GM21825 (cell line): Measurements from ENCODE around the gene PTPRC.

Experiments used
- ATAC-seq: cut with Tn5 transposase; IDR thresholded peaks from one replicate; pipeline ENCODE4 v1.9.1; 2021; ENCODE audit warnings: mild to moderate bottlenecking, moderate library complexity; ENCODE audit not compliant: unreplicated experiment

PTPRC gene

GRCh38 chr1:198643808-198644207 is 5.0 kb downstream of the PTPRC start:
- ATAC-seq, result no peak

GRCh38 chr1:198647055-198647454 is 8.2 kb downstream of the PTPRC start:
- no peak for ATAC-seq

GRCh38 chr1:198648592-198648991 is 9.8 kb downstream of the PTPRC start:
- no peak for ATAC-seq

- ATAC-seq, result peak; percentile 6
Measured at GRCh38 chr1:198649232-198649967, 10.6 kb downstream of the PTPRC start.

- peak; percentile 44 for ATAC-seq
Measured at GRCh38 chr1:198649968-198650338, 11.1 kb downstream of the PTPRC start.

GRCh38 chr1:198650506-198650905 is 11.7 kb downstream of the PTPRC start:
- ATAC-seq, result no peak

GRCh38 chr1:198651650-198652400 is 13.0 kb downstream of the PTPRC start:
- ATAC-seq, result peak; percentile 40

- ATAC-seq, result no peak
Measured at GRCh38 chr1:198653808-198654413, 15.1 kb downstream of the PTPRC start.

- no peak for ATAC-seq
Measured at GRCh38 chr1:198655459-198656121, 16.8 kb downstream of the PTPRC start.

- peak; percentile 35 for ATAC-seq
Measured at GRCh38 chr1:198656500-198656932, 17.7 kb downstream of the PTPRC start.

- ATAC-seq, result peak; percentile 37
Measured at GRCh38 chr1:198657550-198658064, 18.8 kb downstream of the PTPRC start.

GRCh38 chr1:198660341-198661261 is 21.8 kb downstream of the PTPRC start:
- peak; percentile 41 for ATAC-seq

- ATAC-seq, result no peak
Measured at GRCh38 chr1:198662821-198663220, 24.0 kb downstream of the PTPRC start.

GRCh38 chr1:198664068-198664788 is 25.4 kb downstream of the PTPRC start:
- no peak for ATAC-seq

GRCh38 chr1:198667186-198667585 is 28.3 kb downstream of the PTPRC start:
- ATAC-seq, result no peak

- no peak for ATAC-seq
Measured at GRCh38 chr1:198667807-198668206, 29.0 kb downstream of the PTPRC start.

- ATAC-seq, result peak; percentile 84
Measured at GRCh38 chr1:198669023-198669698, 30.3 kb downstream of the PTPRC start.

GRCh38 chr1:198669771-198670170 is 30.9 kb downstream of the PTPRC start:
- no peak for ATAC-seq

GRCh38 chr1:198671136-198671535 is 32.3 kb downstream of the PTPRC start:
- ATAC-seq, result no peak
